ENCODE measurements around the gene EHBP1. TPM values are rescaled to one million over a fixed set of nuclear protein-coding genes. Genes with fewer than 3 reads are reported as not detected.

EHBP1 gene
- total RNA-seq, 4 donors from 2014 or later, result 42.9 to 116 (median 58.3) TPM

GRCh38 chr2:62795341-62795740, 89.8 kb downstream of the EHBP1 start:
- no peak for TF ChIP-seq CTCF (IDR thresholded peaks at IDR 0.05)
- TF ChIP-seq POLR2A (IDR thresholded peaks at IDR 0.05), result no peak
- TF ChIP-seq POLR2AphosphoS5 (IDR thresholded peaks at IDR 0.05), result no peak
- no peak for TF ChIP-seq EP300 (IDR thresholded peaks at IDR 0.05)
- no peak for DNase-seq (ENCODE audit: low spot score in 2 of 2)
- Histone ChIP-seq H3K4me1 (peaks cover 12% of the 10 kb centered on the region), H3K27ac (no peak overlapping the region), H3K36me3 (no peaks in the 10 kb centered on the region), H3K9me3 (no peaks in the 10 kb centered on the region), H3K4me3 (no peak overlapping the region), H3K27me3 (no peaks in the 10 kb centered on the region)

GRCh38 chr2:62797107-62797506, 91.6 kb downstream of the EHBP1 start:
- no peak for DNase-seq (ENCODE audit: low spot score in 2 of 2)
- no peak overlapping the region for H3K4me3 ChIP-seq
- H3K36me3 ChIP-seq, result no peaks in the 10 kb centered on the region
- H3K4me1 ChIP-seq, result peaks cover 9% of the 10 kb centered on the region
- H3K9me3 ChIP-seq, result no peaks in the 10 kb centered on the region
- 67% methylated on average over 2 of the region's 2 CpGs for WGBS
- H3K27ac ChIP-seq, result no peak overlapping the region
- no peaks in the 10 kb centered on the region for H3K27me3 ChIP-seq
- TF ChIP-seq POLR2AphosphoS5 (IDR thresholded peaks at IDR 0.05) (no peak), CTCF (IDR thresholded peaks at IDR 0.05) (no peak), POLR2A (IDR thresholded peaks at IDR 0.05) (no peak), EP300 (IDR thresholded peaks at IDR 0.05) (no peak)

- H3K27ac ChIP-seq, result no peak overlapping the region
- no peaks in the 10 kb centered on the region for H3K9me3 ChIP-seq
- peaks cover 2% of the 10 kb centered on the region for H3K36me3 ChIP-seq
- no peak overlapping the region for H3K4me3 ChIP-seq
- no peaks in the 10 kb centered on the region for H3K27me3 ChIP-seq
- H3K4me1 ChIP-seq, result no peaks in the 10 kb centered on the region
- DNase-seq (ENCODE audit: low spot score in 2 of 2), result no peak
- TF ChIP-seq POLR2A (IDR thresholded peaks at IDR 0.05) (no peak), POLR2AphosphoS5 (IDR thresholded peaks at IDR 0.05) (no peak), CTCF (IDR thresholded peaks at IDR 0.05) (no peak), EP300 (IDR thresholded peaks at IDR 0.05) (no peak)
Measured at GRCh38 chr2:62800618-62801017, 95.1 kb downstream of the EHBP1 start.

GRCh38 chr2:62801110-62801509, 95.6 kb downstream of the EHBP1 start:
- WGBS, result 91% methylated on average over 4 of the region's 4 CpGs
- TF ChIP-seq POLR2AphosphoS5 (IDR thresholded peaks at IDR 0.05) (no peak), POLR2A (IDR thresholded peaks at IDR 0.05) (no peak), CTCF (IDR thresholded peaks at IDR 0.05) (no peak), EP300 (IDR thresholded peaks at IDR 0.05) (no peak)
- H3K36me3 ChIP-seq, result peaks cover 7% of the 10 kb centered on the region
- no peaks in the 10 kb centered on the region for H3K27me3 ChIP-seq
- no peaks in the 10 kb centered on the region for H3K9me3 ChIP-seq
- H3K27ac ChIP-seq, result no peak overlapping the region
- DNase-seq (ENCODE audit: low spot score in 2 of 2), result no peak
- no peaks in the 10 kb centered on the region for H3K4me1 ChIP-seq
- no peak overlapping the region for H3K4me3 ChIP-seq

GRCh38 chr2:62801814-62802523, 96.5 kb downstream of the EHBP1 start:
- TF ChIP-seq CTCF (IDR thresholded peaks at IDR 0.05) (no peak), POLR2AphosphoS5 (IDR thresholded peaks at IDR 0.05) (no peak), POLR2A (IDR thresholded peaks at IDR 0.05) (no peak), EP300 (IDR thresholded peaks at IDR 0.05) (no peak)
- H3K4me3 ChIP-seq, result no peak overlapping the region
- H3K4me1 ChIP-seq, result no peaks in the 10 kb centered on the region
- DNase-seq (ENCODE audit: low spot score in 2 of 2), result no peak
- H3K36me3 ChIP-seq, result peaks cover 15% of the 10 kb centered on the region
- H3K27ac ChIP-seq, result no peak overlapping the region
- no peaks in the 10 kb centered on the region for H3K27me3 ChIP-seq
- 82% methylated on average over 4 of the region's 4 CpGs for WGBS
- H3K9me3 ChIP-seq, result no peaks in the 10 kb centered on the region

Measured in suprapubic skin (tissue), 4 donors.